CD14-positive monocyte (primary cell): ENCODE results near the gene BCL2L1. TPM values are rescaled to one million over a fixed set of nuclear protein-coding genes. Genes with fewer than 3 reads are reported as not detected.

Source experiments
- DNase-seq, 3 donors: peaks; one replicate each; pipeline ENCODE4 v3.0.0-alpha.2; 2011 to 2022
- H2AFZ ChIP-seq: 2 replicates; pipeline ENCODE4 v1.6.0; 2012; ENCODE audit warnings: mild to moderate bottlenecking, low read depth, low read length, inconsistent platforms; ENCODE audit not compliant: insufficient read depth, poor library complexity, severe bottlenecking
- H3K27ac ChIP-seq, 2 donors: 1 replicate in 1 of 2; 2 replicates in 1 of 2; pipeline ENCODE4 v1.5.1; 2012 to 2013; ENCODE audit warnings: low read length in 2 of 2, control low read depth in 1 of 2, inconsistent platforms in 1 of 2, low read depth in 1 of 2, mild to moderate bottlenecking in 1 of 2
- H3K27me3 ChIP-seq, 2 donors: one replicate each; pipeline versions ENCODE4 v1.6.0 to v1.6.1; 2011 to 2013; ENCODE audit warnings: low read length in 2 of 2; ENCODE audit not compliant: control insufficient read depth in 2 of 2, insufficient read depth in 2 of 2
- H3K36me3 ChIP-seq, 2 donors: replicated peaks in 1 of 2; 1 replicate in 1 of 2; 2 replicates in 1 of 2; pipeline versions ENCODE4 v1.5.1 to v1.6.1; 2012 to 2013; ENCODE audit warnings: low read length in 2 of 2, control low read depth in 1 of 2, inconsistent platforms in 1 of 2, mild to moderate bottlenecking in 1 of 2; ENCODE audit not compliant: insufficient read depth in 2 of 2, control insufficient read depth in 1 of 2
- H3K4me1 ChIP-seq, 2 donors: 1 replicate in 1 of 2; 2 replicates in 1 of 2; pipeline versions ENCODE4 v1.5.1 to v1.6.1; 2012 to 2013; ENCODE audit warnings: low read length in 2 of 2, control low read depth in 1 of 2, inconsistent platforms in 1 of 2, mild to moderate bottlenecking in 1 of 2, moderate library complexity in 1 of 2; ENCODE audit not compliant: insufficient read depth in 2 of 2, control insufficient read depth in 1 of 2
- H3K4me2 ChIP-seq: replicated peaks from 2 replicates; pipeline ENCODE3; 2012; ENCODE audit warnings: low read length, moderate library complexity, mild to moderate bottlenecking; ENCODE audit not compliant: poor library complexity, severe bottlenecking; ENCODE audit errors: extremely low read depth
- H3K4me3 ChIP-seq, 3 experiments: fragments of 200-600 bp in 1 of 3; sonication (generic) in 1 of 3; replicated peaks in 1 of 3; 1 replicate in 2 of 3; 2 replicates in 1 of 3; pipeline ENCODE4 v1.5.1; 2011 to 2013; ENCODE audit warnings: low read length in 3 of 3, mild to moderate bottlenecking in 3 of 3, control low read depth in 2 of 3, low read depth in 2 of 3, inconsistent platforms in 1 of 3, moderate library complexity in 1 of 3
- H3K79me2 ChIP-seq: 2 replicates; pipeline ENCODE4 v1.6.0; 2012; ENCODE audit warnings: mild to moderate bottlenecking, control low read depth, inconsistent platforms, low read length, moderate library complexity; ENCODE audit not compliant: insufficient read depth
- H3K9ac ChIP-seq: 2 replicates; pipeline ENCODE4 v1.6.0; 2017; ENCODE audit warnings: low read length, mild to moderate bottlenecking; ENCODE audit not compliant: insufficient read depth, poor library complexity, severe bottlenecking
- H3K9me3 ChIP-seq, 2 donors: replicated peaks in 1 of 2; 1 replicate in 1 of 2; 2 replicates in 1 of 2; pipeline versions ENCODE4 v1.5.1 to v1.6.1; 2012 to 2013; ENCODE audit warnings: low read length in 2 of 2, control low read depth in 1 of 2; ENCODE audit not compliant: control insufficient read depth in 1 of 2, insufficient read depth in 1 of 2
- H4K20me1 ChIP-seq: 2 replicates; pipeline ENCODE4 v1.6.0; 2012; ENCODE audit warnings: mild to moderate bottlenecking, low read length, control low read depth, moderate library complexity; ENCODE audit not compliant: insufficient read depth
- H3K27ac Mint-ChIP-seq, 7 donors: one replicate each; pipeline ENCODE4 v1.8.0; 2020; ENCODE audit warnings: mild to moderate bottlenecking in 7 of 7, mixed read lengths in 7 of 7, moderate library complexity in 6 of 7, inconsistent platforms in 2 of 7
- H3K27me3 Mint-ChIP-seq, 3 donors: one replicate each; pipeline ENCODE4 v1.8.0; 2021 to 2022; ENCODE audit warnings: low read depth in 3 of 3, mild to moderate bottlenecking in 3 of 3, mixed read lengths in 3 of 3, moderate library complexity in 3 of 3, inconsistent platforms in 1 of 3
- H3K36me3 Mint-ChIP-seq, 2 donors: one replicate each; pipeline ENCODE4 v1.8.0; 2020; ENCODE audit warnings: mixed read lengths in 2 of 2, inconsistent platforms in 1 of 2, mild to moderate bottlenecking in 1 of 2
- H3K4me1 Mint-ChIP-seq: one replicate; pipeline ENCODE4 v1.8.0; 2020; ENCODE audit warnings: mild to moderate bottlenecking, mixed read lengths
- H3K4me3 Mint-ChIP-seq, 2 donors: one replicate each; pipeline ENCODE4 v1.8.0; 2020; ENCODE audit warnings: mild to moderate bottlenecking in 2 of 2, mixed read lengths in 2 of 2, moderate library complexity in 1 of 2
- H3K9me3 Mint-ChIP-seq, 7 donors: one replicate each; pipeline ENCODE4 v1.8.0; 2020 to 2022; ENCODE audit warnings: mixed read lengths in 7 of 7, mild to moderate bottlenecking in 6 of 7, moderate library complexity in 6 of 7, inconsistent platforms in 2 of 7
- CTCF ChIP-seq: fragments of 200-600 bp; IDR thresholded peaks from one replicate; pipeline ENCODE4 v1.8.0; 2022; ENCODE audit warnings: antibody characterized with exemption, mild to moderate bottlenecking
- WGBS: methylation state at CpG from one replicate; pipeline ENCODE4 v1.1.5; 2013; ENCODE audit warnings: missing lambda C conversion rate; ENCODE audit not compliant: insufficient coverage; 5-methylcytosine and 5-hydroxymethylcytosine counted together
- intact Hi-C, 2 donors: fragments of 100-400 bp; cut with micrococcal nuclease; formaldehyde crosslinking; loops; one replicate each; pipeline versions ENCODE4 v1.15.0 to v1.15.1; 2023
- polyA plus RNA-seq, 3 donors: library from polyadenylated mRNA; depleted of rRNA in 1 of 3; unstranded in 2 of 3; stranded (reverse) in 1 of 3; fragments of 300-500 nt in 2 of 3; fragments of >200 nt in 1 of 3; fragmentation: Illumina TruSeq in 2 of 3; gene quantifications; 1 replicate in 2 of 3; 2 replicates in 1 of 3; pipeline ENCODE4 v1.2.3, GENCODE V29; 2012 to 2021

The BCL2L1 gene
- polyA plus RNA-seq, 3 donors = 12.4 to 16.8 (median 14.3) TPM

- no CpG with 5 or more reads among the region's 3 CpGs for WGBS
- peak overlapping the region in 1 of 7 donors; percentile 21 for H3K27ac Mint-ChIP-seq
- H3K4me1 ChIP-seq = no peaks in the 10 kb centered on the region
- H3K9me3 Mint-ChIP-seq = no peaks in the 10 kb centered on the region
- H3K4me1 Mint-ChIP-seq = peaks cover 9% of the 10 kb centered on the region
- no peak for TF ChIP-seq CTCF
- intact Hi-C loops = no loop called here
- no peak overlapping the region for H3K4me3 ChIP-seq
- H3K36me3 Mint-ChIP-seq = peaks cover 50 to 69% of the 10 kb centered on the region in 2 donors
- H3K9me3 ChIP-seq = no peaks in the 10 kb centered on the region
- H3K4me3 Mint-ChIP-seq = no peak overlapping the region
- H3K27me3 ChIP-seq = no peaks in the 10 kb centered on the region
- H4K20me1 ChIP-seq = peaks cover 30% of the 10 kb centered on the region
- no peaks in the 10 kb centered on the region for H3K27me3 Mint-ChIP-seq
- H2AFZ ChIP-seq = no peak overlapping the region
- H3K36me3 ChIP-seq = peaks cover 35 to 55% of the 10 kb centered on the region in 2 donors
- no peak overlapping the region for H3K4me2 ChIP-seq
- DNase-seq = no peak
- peaks cover 3% of the 10 kb centered on the region for H3K79me2 ChIP-seq
- H3K27ac ChIP-seq = no peak overlapping the region
- no peak overlapping the region for H3K9ac ChIP-seq
Measured at GRCh38 chr20:31687777-31688176, 34.9 kb downstream of the BCL2L1 start.

- peaks cover 28 to 68% of the 10 kb centered on the region in 2 donors for H3K36me3 ChIP-seq
- no peak overlapping the region for H3K4me3 Mint-ChIP-seq
- intact Hi-C loops = no loop called here
- peaks cover 2% of the 10 kb centered on the region for H3K4me1 Mint-ChIP-seq
- H3K4me1 ChIP-seq = no peaks in the 10 kb centered on the region
- H3K27me3 Mint-ChIP-seq = no peaks in the 10 kb centered on the region
- peaks cover 46 to 69% of the 10 kb centered on the region in 2 donors for H3K36me3 Mint-ChIP-seq
- no CpG with 5 or more reads among the region's 2 CpGs for WGBS
- H2AFZ ChIP-seq = no peak overlapping the region
- no peaks in the 10 kb centered on the region for H3K9me3 Mint-ChIP-seq
- H3K9ac ChIP-seq = no peak overlapping the region
- H4K20me1 ChIP-seq = peaks cover 34% of the 10 kb centered on the region
- no peak overlapping the region for H3K4me2 ChIP-seq
- peak overlapping the region in 1 of 2 donors; percentile 2 for H3K27ac ChIP-seq
- H3K27me3 ChIP-seq = no peaks in the 10 kb centered on the region
- H3K4me3 ChIP-seq = no peak overlapping the region
- peaks cover 3% of the 10 kb centered on the region for H3K79me2 ChIP-seq
- no peak for DNase-seq
- no peak for TF ChIP-seq CTCF
- H3K27ac Mint-ChIP-seq = peak overlapping the region in 2 of 7 donors; percentile 46 to 66
- H3K9me3 ChIP-seq = no peaks in the 10 kb centered on the region
Measured at GRCh38 chr20:31685853-31686643, 36.6 kb downstream of the BCL2L1 start.
